ENCODE data around the gene MKX. TPM values are rescaled to one million over a fixed set of nuclear protein-coding genes. Genes with fewer than 3 reads are reported as not detected.
"Not testable (repeated sequence)": the region's sequence is repeated elsewhere in the genome, so short reads cannot be mapped to it uniquely, and the experiment has no call there.

MKX gene
- total and polyA plus RNA-seq, 4 donors = 0.50 to 3.5 (median 1.4) TPM

DNA sequence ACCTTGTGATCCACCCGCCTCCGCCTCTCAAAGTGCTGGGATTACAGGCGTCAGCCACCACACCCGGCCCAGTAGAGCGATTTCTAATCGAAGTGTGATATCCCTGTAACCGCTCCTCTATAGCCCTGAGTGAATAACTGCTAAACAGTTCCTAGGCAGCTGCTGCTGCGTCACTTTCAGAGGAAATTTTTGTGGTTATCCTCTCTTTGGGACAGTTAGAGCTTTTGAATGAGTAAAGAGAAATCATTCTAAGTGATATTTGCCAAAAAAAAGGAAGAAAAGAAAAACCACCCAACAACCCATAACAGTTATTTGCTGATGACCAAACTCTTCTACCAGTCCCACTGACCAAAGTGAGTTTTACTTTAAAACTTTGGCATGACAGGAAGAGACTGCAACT is 59.9 kb downstream of the MKX start:
- Histone ChIP-seq H3K27me3 (ENCODE audit: control insufficient read depth in 3 of 3, insufficient read depth in 3 of 3, low read length in 2 of 3) (no peaks in the 10 kb centered on the region), H3K4me3 (no peak overlapping the region), H3K4me1 (ENCODE audit: control insufficient read depth in 5 of 5, insufficient read depth in 5 of 5, low read length in 5 of 5) (peaks cover 0 to 15% (median 0%) of the 10 kb centered on the region in 5 donors), H3K36me3 (ENCODE audit: control insufficient read depth in 4 of 4, insufficient read depth in 4 of 4, low read length in 4 of 4) (no peaks in the 10 kb centered on the region), H3K27ac (ENCODE audit: low read depth in 1 of 2, low read length in 1 of 2) (no peak overlapping the region), H3K9ac (ENCODE audit: insufficient read depth in 1 of 2, low read length in 2 of 2) (no peak overlapping the region), H3K9me3 (ENCODE audit: control insufficient read depth in 4 of 4, insufficient read depth in 3 of 4, low read length in 3 of 4) (no peaks in the 10 kb centered on the region)
- WGBS, 2 donors = 83% methylated on average over 8 of the region's 8 CpGs
- TF ChIP-seq, protein P1, sequence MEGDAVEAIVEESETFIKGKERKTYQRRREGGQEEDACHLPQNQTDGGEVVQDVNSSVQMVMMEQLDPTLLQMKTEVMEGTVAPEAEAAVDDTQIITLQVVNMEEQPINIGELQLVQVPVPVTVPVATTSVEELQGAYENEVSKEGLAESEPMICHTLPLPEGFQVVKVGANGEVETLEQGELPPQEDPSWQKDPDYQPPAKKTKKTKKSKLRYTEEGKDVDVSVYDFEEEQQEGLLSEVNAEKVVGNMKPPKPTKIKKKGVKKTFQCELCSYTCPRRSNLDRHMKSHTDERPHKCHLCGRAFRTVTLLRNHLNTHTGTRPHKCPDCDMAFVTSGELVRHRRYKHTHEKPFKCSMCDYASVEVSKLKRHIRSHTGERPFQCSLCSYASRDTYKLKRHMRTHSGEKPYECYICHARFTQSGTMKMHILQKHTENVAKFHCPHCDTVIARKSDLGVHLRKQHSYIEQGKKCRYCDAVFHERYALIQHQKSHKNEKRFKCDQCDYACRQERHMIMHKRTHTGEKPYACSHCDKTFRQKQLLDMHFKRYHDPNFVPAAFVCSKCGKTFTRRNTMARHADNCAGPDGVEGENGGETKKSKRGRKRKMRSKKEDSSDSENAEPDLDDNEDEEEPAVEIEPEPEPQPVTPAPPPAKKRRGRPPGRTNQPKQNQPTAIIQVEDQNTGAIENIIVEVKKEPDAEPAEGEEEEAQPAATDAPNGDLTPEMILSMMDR (IDR thresholded peaks at IDR 0.05; ENCODE audit: control extremely low read depth, extremely low read depth) = no peak
- no peak for DNase-seq
- ATAC-seq (ENCODE audit: insufficient read depth, low FRiP score) = no peak

DNA sequence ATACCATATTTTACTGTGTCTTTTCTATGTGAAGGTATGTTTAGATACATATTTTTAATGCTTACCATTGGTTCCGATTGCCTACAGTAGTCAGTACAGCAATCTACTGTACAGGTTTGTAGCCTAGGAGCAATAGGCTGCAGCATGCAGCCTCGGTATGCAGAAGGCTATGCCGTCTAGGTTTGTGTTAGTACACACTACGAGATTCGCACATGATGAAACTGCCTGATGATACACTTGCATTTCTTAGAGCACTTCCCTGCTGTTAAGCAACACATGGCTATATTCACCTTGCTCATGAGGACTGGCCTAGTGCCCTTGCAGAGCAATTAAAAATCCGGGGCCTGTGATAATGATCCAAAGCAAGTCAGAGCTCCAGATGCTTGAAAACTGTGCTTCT is 62.4 kb downstream of the MKX start:
- 86 to 88% methylated on average over 6 of the region's 6 CpGs for WGBS, 2 donors
- Histone ChIP-seq H3K27ac (ENCODE audit: low read depth in 1 of 2, low read length in 1 of 2) (no peak overlapping the region), H3K4me1 (ENCODE audit: control insufficient read depth in 5 of 5, insufficient read depth in 5 of 5, low read length in 5 of 5) (peaks cover 0 to 36% (median 3%) of the 10 kb centered on the region in 5 donors), H3K9me3 (ENCODE audit: control insufficient read depth in 4 of 4, insufficient read depth in 3 of 4, low read length in 3 of 4) (no peaks in the 10 kb centered on the region), H3K9ac (ENCODE audit: insufficient read depth in 1 of 2, low read length in 2 of 2) (no peak overlapping the region), H3K27me3 (ENCODE audit: control insufficient read depth in 3 of 3, insufficient read depth in 3 of 3, low read length in 2 of 3) (no peaks in the 10 kb centered on the region), H3K4me3 (no peak overlapping the region), H3K36me3 (ENCODE audit: control insufficient read depth in 4 of 4, insufficient read depth in 4 of 4, low read length in 4 of 4) (no peaks in the 10 kb centered on the region)
- TF ChIP-seq, protein P1 (IDR thresholded peaks at IDR 0.05; ENCODE audit: control extremely low read depth, extremely low read depth) = no peak
- no peak for ATAC-seq (ENCODE audit: insufficient read depth, low FRiP score)
- no peak for DNase-seq

DNA sequence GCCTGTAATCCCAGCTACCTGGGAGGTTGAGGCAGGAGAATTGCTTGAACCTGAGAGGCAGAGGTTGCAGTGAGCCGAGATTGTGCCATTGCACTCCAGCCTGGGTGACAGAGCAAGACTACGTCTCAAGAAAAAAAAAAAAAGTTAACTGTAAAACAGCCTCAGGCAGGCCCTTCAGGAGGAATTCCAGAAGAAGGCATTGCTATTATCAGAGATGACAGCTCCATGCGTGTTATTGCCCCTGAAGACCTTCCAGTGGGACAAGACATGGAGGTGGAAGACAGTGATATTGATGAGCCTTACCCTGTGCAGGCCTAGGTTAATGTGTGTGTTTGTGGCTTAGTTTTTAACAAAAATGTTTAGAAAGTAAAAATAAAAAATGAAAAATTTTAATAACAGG is 63.8 kb downstream of the MKX start:
- not testable (repeated sequence) for DNase-seq; H3K9me3 ChIP-seq (ENCODE audit: control insufficient read depth in 4 of 4, insufficient read depth in 3 of 4, low read length in 3 of 4); H3K36me3 ChIP-seq (ENCODE audit: control insufficient read depth in 4 of 4, insufficient read depth in 4 of 4, low read length in 4 of 4); H3K27ac ChIP-seq (ENCODE audit: low read depth in 1 of 2, low read length in 1 of 2); H3K27me3 ChIP-seq (ENCODE audit: control insufficient read depth in 3 of 3, insufficient read depth in 3 of 3, low read length in 2 of 3); ATAC-seq (ENCODE audit: insufficient read depth, low FRiP score); H3K9ac ChIP-seq (ENCODE audit: insufficient read depth in 1 of 2, low read length in 2 of 2); H3K4me3 ChIP-seq
- H3K4me1 ChIP-seq (ENCODE audit: control insufficient read depth in 5 of 5, insufficient read depth in 5 of 5, low read length in 5 of 5) = peaks cover 0 to 36% (median 3%) of the 10 kb centered on the region in 5 donors
- 85 to 90% methylated on average over 3 of the region's 3 CpGs for WGBS, 2 donors

DNA sequence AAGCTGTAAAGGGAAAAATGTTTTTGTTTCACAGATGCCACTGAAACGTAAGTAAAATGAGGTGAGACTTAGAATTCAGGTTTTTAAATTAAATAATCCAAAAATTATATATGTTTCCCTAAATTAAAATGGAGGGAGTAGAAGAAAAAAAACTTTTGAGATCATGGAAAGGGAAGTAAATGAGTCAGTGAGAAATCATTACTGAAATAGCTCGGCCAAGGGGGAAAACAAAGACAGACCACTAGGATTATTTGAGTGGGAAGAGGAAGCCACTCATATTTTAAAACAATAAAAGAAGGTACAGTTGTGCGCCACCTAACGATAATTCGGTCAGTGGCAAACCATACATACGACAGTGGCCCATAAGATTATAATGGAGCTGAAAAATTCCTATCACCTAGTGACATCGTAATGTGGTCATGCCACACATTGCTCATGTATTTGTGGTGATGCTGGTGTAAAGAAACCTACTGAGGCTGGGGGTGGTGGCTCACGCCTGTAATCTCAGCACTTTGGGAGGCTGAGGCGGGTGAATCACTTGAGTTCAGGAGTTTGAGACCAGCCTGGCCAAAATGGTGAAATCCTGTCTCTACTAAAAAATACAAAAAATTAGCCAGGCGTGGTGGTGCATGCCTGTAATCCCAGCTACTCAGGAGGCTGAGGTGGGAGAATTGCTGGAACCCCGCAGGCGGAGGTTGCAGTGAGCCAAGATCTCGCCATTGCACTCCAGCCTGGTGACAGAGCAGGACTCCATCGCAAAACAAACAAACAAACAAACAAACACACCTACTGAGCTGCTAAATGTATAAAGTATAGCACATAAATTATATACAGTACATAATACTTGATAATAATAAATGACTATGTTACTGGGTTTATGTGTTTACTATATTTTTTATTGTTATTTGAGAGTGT is 64.7 kb downstream of the MKX start:
- DNase-seq (no peak), ATAC-seq (ENCODE audit: insufficient read depth, low FRiP score) (no peak)
- Histone ChIP-seq H3K27ac (ENCODE audit: low read depth in 1 of 2, low read length in 1 of 2) (no peak overlapping the region), H3K4me1 (ENCODE audit: control insufficient read depth in 5 of 5, insufficient read depth in 5 of 5, low read length in 5 of 5) (peaks cover 0 to 36% (median 3%) of the 10 kb centered on the region in 5 donors), H3K36me3 (ENCODE audit: control insufficient read depth in 4 of 4, insufficient read depth in 4 of 4, low read length in 4 of 4) (no peaks in the 10 kb centered on the region), H3K4me3 (no peak overlapping the region), H3K27me3 (ENCODE audit: control insufficient read depth in 3 of 3, insufficient read depth in 3 of 3, low read length in 2 of 3) (no peaks in the 10 kb centered on the region), H3K9ac (ENCODE audit: insufficient read depth in 1 of 2, low read length in 2 of 2) (no peak overlapping the region), H3K9me3 (ENCODE audit: control insufficient read depth in 4 of 4, insufficient read depth in 3 of 4, low read length in 3 of 4) (no peaks in the 10 kb centered on the region)
- TF ChIP-seq, protein P1 (IDR thresholded peaks at IDR 0.05; ENCODE audit: control extremely low read depth, extremely low read depth) = no peak
- 82 to 88% methylated on average over 14 of the region's 14 CpGs for whole genome bisulfite sequencing, 2 donors

Data from lung (tissue), 12 donors.